T-cell (primary cell): Measurements from ENCODE around the gene KIF17. TPM values are rescaled to one million over a fixed set of nuclear protein-coding genes. Genes with fewer than 3 reads are reported as not detected.
"Not testable (repeated sequence)": the region's sequence is repeated elsewhere in the genome, so short reads cannot be mapped to it uniquely, and the experiment has no call there.

Experiments
- ATAC-seq, 4 experiments: fragments of 200-7000 bp in 3 of 4; fragments of 150-1000 bp in 1 of 4; cut with Tn5 transposase; replicated peaks in 1 of 4; 1 replicate in 3 of 4; 2 replicates in 1 of 4; pipeline ENCODE4 v1.10.0; 2021; ENCODE audit warnings: moderate library complexity in 3 of 4, mild to moderate bottlenecking in 2 of 4, moderate number of reproducible peaks in 1 of 4
- CTCF ChIA-PET, 2 donors: fragments of 300-600 bp; sonication (Branson Sonifier 250); formaldehyde crosslinking; loops; one replicate each; lab custom pipeline; 2022; ENCODE audit warnings: antibody characterized with exemption in 2 of 2; lab: Charles Lee
- POLR2A ChIA-PET, 2 donors: fragments of 300-600 bp; sonication (Branson Sonifier 250); formaldehyde crosslinking; loops; one replicate each; lab custom pipeline; 2022; ENCODE audit warnings: antibody characterized with exemption in 2 of 2; lab: Charles Lee
- DNase-seq, 35 experiments: peaks; one replicate each; pipeline versions ENCODE4 v3.0.0 to v3.0.0-alpha.2; 2013 to 2023
- H3K27ac ChIP-seq: one replicate; pipeline ENCODE4 v1.5.1; 2013; ENCODE audit warnings: low read length
- H3K27me3 ChIP-seq, 2 experiments: replicated peaks in 1 of 2; 1 replicate in 1 of 2; 2 replicates in 1 of 2; pipeline versions ENCODE4 v1.6.1 to v1.7.0; 2013; ENCODE audit warnings: low read length in 1 of 2, mixed read lengths in 1 of 2; ENCODE audit not compliant: control insufficient read depth in 2 of 2, insufficient read depth in 2 of 2; ENCODE audit errors: extremely low read depth in 1 of 2
- H3K36me3 ChIP-seq, 2 donors: 1 replicate in 1 of 2; 2 replicates in 1 of 2; pipeline versions ENCODE4 v1.6.1 to v1.7.0; 2013; ENCODE audit warnings: low read length in 1 of 2; ENCODE audit not compliant: control insufficient read depth in 2 of 2, insufficient read depth in 1 of 2; ENCODE audit errors: extremely low read depth in 1 of 2
- H3K4me1 ChIP-seq, 2 experiments: 1 replicate in 1 of 2; 2 replicates in 1 of 2; pipeline versions ENCODE4 v1.6.1 to v1.7.0; 2013; ENCODE audit warnings: low read length in 2 of 2, mixed read lengths in 1 of 2; ENCODE audit not compliant: insufficient read depth in 2 of 2, control insufficient read depth in 1 of 2; ENCODE audit errors: extremely low read depth in 1 of 2
- H3K4me3 ChIP-seq, 2 donors: 1 replicate in 1 of 2; 2 replicates in 1 of 2; pipeline versions ENCODE4 v1.5.1 to v1.7.0; 2013; ENCODE audit warnings: mild to moderate bottlenecking in 2 of 2, low read length in 1 of 2, moderate library complexity in 1 of 2; ENCODE audit not compliant: control insufficient read depth in 1 of 2; ENCODE audit errors: extremely low read depth in 1 of 2
- H3K9me3 ChIP-seq: 2 replicates; pipeline ENCODE4 v1.7.0; 2013
- H3K27ac Mint-ChIP-seq, 2 donors: one replicate each; pipeline ENCODE4 v1.8.0; 2020 to 2021; ENCODE audit warnings: mild to moderate bottlenecking in 2 of 2, mixed read lengths in 2 of 2
- H3K27me3 Mint-ChIP-seq, 2 donors: one replicate each; pipeline ENCODE4 v1.8.0; 2021 to 2022; ENCODE audit warnings: mixed read lengths in 2 of 2
- H3K36me3 Mint-ChIP-seq: one replicate; pipeline ENCODE4 v1.8.0; 2021; ENCODE audit warnings: mixed read lengths
- H3K4me1 Mint-ChIP-seq, 3 donors: one replicate each; pipeline ENCODE4 v1.8.0; 2020 to 2022; ENCODE audit warnings: mixed read lengths in 3 of 3, mild to moderate bottlenecking in 1 of 3
- H3K4me3 Mint-ChIP-seq, 3 donors: one replicate each; pipeline ENCODE4 v1.8.0; 2020 to 2022; ENCODE audit warnings: mild to moderate bottlenecking in 3 of 3, mixed read lengths in 3 of 3, moderate library complexity in 3 of 3
- H3K9me3 Mint-ChIP-seq, 3 donors: one replicate each; pipeline ENCODE4 v1.8.0; 2020 to 2022; ENCODE audit warnings: mixed read lengths in 3 of 3
- WGBS: methylation state at CpG from one replicate; pipeline ENCODE4 v1.1.5; 2013; ENCODE audit warnings: missing lambda C conversion rate; ENCODE audit not compliant: insufficient coverage; 5-methylcytosine and 5-hydroxymethylcytosine counted together
- total RNA-seq, 35 experiments: library from RNA in 6 of 35; stranded (reverse) in 6 of 35; fragments of 120-200 nt in 1 of 35; gene quantifications; one replicate each; pipeline versions ENCODE4 v1.2.1 to v1.2.4 and lab custom pipeline; 2013 to 2026

Gene KIF17
- total RNA-seq, 5 donors from 2014 or later (not counting 1 experiment from before 2014, with no cell fraction given): not detected

DNA sequence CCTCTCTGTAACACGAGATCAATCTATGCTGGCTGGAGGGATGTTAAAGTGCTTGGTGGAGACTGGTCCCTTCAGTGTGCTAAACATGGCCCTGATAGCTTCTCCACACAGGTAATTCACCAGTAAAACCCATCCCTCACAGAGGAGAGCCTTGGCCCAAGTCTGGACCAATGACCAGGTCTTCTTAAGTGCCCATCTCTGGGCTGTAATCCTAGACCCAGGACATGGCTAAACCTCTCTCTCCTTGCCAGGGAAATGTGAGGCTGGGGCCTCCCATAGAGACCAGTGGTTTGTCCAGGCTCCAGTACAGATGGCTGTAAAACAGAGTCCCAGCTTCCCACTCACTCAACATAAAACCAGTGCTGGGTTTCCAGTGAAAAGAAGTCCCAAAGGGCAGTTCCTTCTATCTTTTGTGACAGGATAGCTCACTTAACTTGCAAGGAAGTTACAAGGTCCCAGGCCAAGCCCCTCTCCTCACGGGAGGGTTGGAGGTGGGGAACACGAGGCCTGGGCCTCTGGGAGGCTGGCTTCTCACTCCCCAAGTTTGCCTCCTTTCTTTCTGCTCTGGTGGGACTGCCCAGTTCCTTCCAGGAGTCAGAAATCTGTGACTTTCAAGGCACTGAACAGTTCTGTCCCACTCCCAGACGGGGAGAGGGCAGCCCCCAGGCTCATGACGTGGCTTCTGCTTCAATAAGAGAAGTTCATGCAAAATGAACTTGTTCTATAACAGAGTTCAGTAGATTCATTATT, 2.2 kb upstream of the KIF17 start:
- Mint-ChIP-seq H3K27me3 (peaks cover 20% of the 10 kb centered on the region in 2 donors), H3K27ac (peak overlapping the region in 1 of 2 donors; percentile 22), H3K36me3 (no peaks in the 10 kb centered on the region), H3K4me3 (no peak overlapping the region), H3K9me3 (no peaks in the 10 kb centered on the region), H3K4me1 (peaks cover 5 to 16% (median 12%) of the 10 kb centered on the region in 3 donors)
- no peak for ATAC-seq
- Histone ChIP-seq H3K36me3 (no peaks in the 10 kb centered on the region), H3K4me1 (peaks cover 0 to 11% of the 10 kb centered on the region in 2 experiments), H3K4me3 (no peak overlapping the region), H3K9me3 (no peaks in the 10 kb centered on the region), H3K27me3 (peaks cover 0 to 34% of the 10 kb centered on the region in 2 experiments), H3K27ac (no peak overlapping the region)
- 88% methylated on average over 1 of the region's 5 CpGs for WGBS
- DNase-seq: no peak
- POLR2A ChIA-PET: interaction anchor here in 1 of 2 donors (0.6 kb wide), 1 partner anchor 76 kb away, joined by 8 read pairs; no protein-coding TSS in a partner anchor
- CTCF ChIA-PET: interaction anchor here (0.5 to 0.6 kb wide), 2 partner anchors 24 to 494 kb away, joined by 3 read pairs; no protein-coding TSS in a partner anchor

DNA sequence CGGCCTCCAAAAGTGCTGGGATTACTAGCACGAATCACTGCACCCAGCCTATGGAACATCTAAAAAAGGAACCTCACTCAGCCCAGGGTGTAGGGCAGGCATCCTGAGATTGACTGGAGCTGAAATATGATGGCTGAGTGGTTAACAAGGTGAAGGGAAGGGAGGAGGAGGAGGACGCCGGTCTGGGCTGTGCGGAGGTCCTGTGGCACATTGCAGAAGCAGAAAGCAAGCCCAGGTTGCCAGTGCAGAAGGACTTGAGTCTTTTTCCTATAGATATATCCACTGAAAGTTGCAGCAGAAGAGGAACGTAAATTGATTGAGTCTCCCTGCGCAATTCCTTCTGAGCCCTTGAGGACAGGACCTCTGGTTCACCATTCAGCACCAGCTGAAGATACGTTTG, 1.5 kb upstream of the KIF17 start:
- Mint-ChIP-seq H3K27me3 (peaks cover 20% of the 10 kb centered on the region in 2 donors), H3K4me3 (peak overlapping the region in 1 of 3 donors; percentile 74), H3K9me3 (no peaks in the 10 kb centered on the region), H3K36me3 (no peaks in the 10 kb centered on the region), H3K4me1 (peaks cover 5 to 16% (median 12%) of the 10 kb centered on the region in 3 donors), H3K27ac (no peak overlapping the region)
- Histone ChIP-seq H3K27me3 (peaks cover 0 to 40% of the 10 kb centered on the region in 2 experiments), H3K27ac (no peak overlapping the region), H3K9me3 (no peaks in the 10 kb centered on the region), H3K4me3 (no peak overlapping the region), H3K36me3 (no peaks in the 10 kb centered on the region), H3K4me1 (peaks cover 0 to 11% of the 10 kb centered on the region in 2 experiments)
- ChIA-PET POLR2A (no interaction called here), CTCF (interaction anchor here in 1 of 2 donors (1.5 kb wide), 1 partner anchor 58 kb away, joined by 3 read pairs; the partner anchor contains the start of gene DDOST)
- no peak for ATAC-seq
- 97% methylated on average over 3 of the region's 8 CpGs for WGBS
- DNase-seq: no peak

DNA sequence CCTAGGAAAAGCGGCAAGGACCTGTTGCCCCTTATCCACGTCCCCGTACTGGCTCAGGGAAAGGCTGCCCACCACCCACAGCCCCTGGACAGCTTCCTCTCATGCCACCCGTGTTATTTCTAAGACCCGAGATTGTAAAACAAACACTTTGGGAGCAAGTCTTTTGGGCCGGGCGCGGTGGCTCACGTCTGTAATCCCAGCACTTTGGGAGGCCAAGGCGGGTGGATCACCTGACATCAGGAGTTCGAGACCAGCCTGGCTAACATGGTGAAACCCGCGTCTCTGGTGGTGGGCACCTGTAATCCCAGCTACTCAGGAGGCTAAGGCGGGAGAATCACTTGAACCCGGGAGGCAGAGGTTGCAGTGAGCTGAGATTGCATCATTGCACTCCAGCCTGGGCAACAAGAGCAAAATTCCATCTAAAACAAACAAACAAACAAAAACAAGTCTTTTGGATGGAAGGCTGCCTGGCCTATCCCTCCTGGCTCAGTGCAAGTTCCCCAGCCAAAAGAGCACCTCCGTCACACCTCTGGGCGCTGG, 606 bp upstream of the KIF17 start:
- H3K36me3 ChIP-seq, ATAC-seq, H3K9me3 Mint-ChIP-seq, DNase-seq, H3K36me3 Mint-ChIP-seq, H3K27ac Mint-ChIP-seq, H3K27ac ChIP-seq, H3K9me3 ChIP-seq, POLR2A ChIA-PET: not testable (repeated sequence)
- H3K4me3 Mint-ChIP-seq: peak overlapping the region; percentile 54 to 74 (median 61)
- CTCF ChIA-PET: interaction anchor here in 1 of 2 donors (1.5 to 1.6 kb wide), 2 partner anchors 22 to 57 kb away, joined by 3 read pairs; partner anchors contain the start of gene DDOST
- peaks cover 5 to 16% (median 12%) of the 10 kb centered on the region in 3 donors for H3K4me1 Mint-ChIP-seq
- H3K27me3 ChIP-seq: peaks cover 0 to 43% of the 10 kb centered on the region in 2 experiments
- WGBS: 76% methylated on average over 15 of the region's 17 CpGs
- peak overlapping the region; percentile 16 to 39 for H3K4me3 ChIP-seq
- H3K4me1 ChIP-seq: peaks cover 0 to 11% of the 10 kb centered on the region in 2 experiments
- H3K27me3 Mint-ChIP-seq: peaks cover 20% of the 10 kb centered on the region in 2 donors

DNA sequence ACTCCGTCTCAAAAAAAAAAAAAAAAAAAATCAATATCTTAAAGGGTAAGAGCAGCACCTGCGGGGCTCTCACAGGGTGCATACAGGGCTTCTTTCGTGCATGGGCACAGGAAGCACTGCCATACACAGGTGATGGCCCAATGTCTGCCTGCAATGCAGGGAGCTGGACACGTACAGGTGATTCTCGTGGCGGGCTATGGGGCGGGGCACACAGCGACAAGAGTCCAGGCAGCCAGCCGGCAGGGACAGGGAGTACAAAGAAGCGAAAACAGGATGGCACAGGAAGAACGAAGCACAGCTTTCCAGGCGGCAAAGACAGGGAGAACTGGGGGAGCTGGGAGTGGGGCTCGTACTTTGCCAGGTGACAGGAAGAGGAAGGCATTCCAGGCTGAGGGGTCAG, 1.6 kb downstream of the KIF17 start:
- 88% methylated on average over 12 of the region's 13 CpGs for WGBS
- Histone ChIP-seq H3K9me3 (no peaks in the 10 kb centered on the region), H3K36me3 (no peaks in the 10 kb centered on the region), H3K4me3 (no peak overlapping the region), H3K4me1 (peaks cover 0 to 11% of the 10 kb centered on the region in 2 experiments), H3K27ac (no peak overlapping the region), H3K27me3 (peaks cover 0 to 51% of the 10 kb centered on the region in 2 experiments)
- peak overlapping the region; percentile 64 to 74 (median 66) for H3K4me3 Mint-ChIP-seq
- H3K9me3 Mint-ChIP-seq: no peaks in the 10 kb centered on the region
- no peak for DNase-seq
- no peaks in the 10 kb centered on the region for H3K36me3 Mint-ChIP-seq
- H3K4me1 Mint-ChIP-seq: peaks cover 5 to 16% (median 12%) of the 10 kb centered on the region in 3 donors
- H3K27ac Mint-ChIP-seq: no peak overlapping the region
- ATAC-seq: no peak
- CTCF ChIA-PET: no interaction called here
- POLR2A ChIA-PET: interaction anchor here in 1 of 2 donors (0.6 kb wide), 1 partner anchor 1578 kb away, joined by 6 read pairs; no protein-coding TSS in a partner anchor
- peaks cover 20% of the 10 kb centered on the region in 2 donors for H3K27me3 Mint-ChIP-seq

DNA sequence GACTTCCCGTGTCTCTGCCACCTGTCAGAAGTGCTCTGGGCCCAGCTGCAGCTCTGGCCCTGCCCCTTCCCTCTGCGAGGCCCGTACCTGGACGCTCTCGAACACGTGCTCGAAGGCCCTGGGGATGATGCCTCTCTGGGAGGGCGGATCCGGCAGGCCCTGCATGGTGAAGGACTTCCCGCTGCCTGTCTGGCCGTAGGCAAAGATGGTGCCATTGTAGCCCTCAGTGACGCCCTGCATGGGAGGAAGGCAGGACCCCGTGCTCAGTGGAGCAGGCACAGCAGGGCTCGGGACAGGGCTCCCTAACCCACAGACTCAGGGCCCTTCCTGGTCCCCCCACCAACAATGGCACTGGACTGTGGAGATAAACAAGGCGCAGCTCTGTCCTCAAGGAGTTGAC, 2.4 kb downstream of the KIF17 start:
- no peak overlapping the region for H3K4me3 ChIP-seq
- no peaks in the 10 kb centered on the region for H3K9me3 Mint-ChIP-seq
- H3K27me3 Mint-ChIP-seq: peaks cover 20 to 22% of the 10 kb centered on the region in 2 donors
- peaks cover 0 to 11% of the 10 kb centered on the region in 2 experiments for H3K4me1 ChIP-seq
- H3K4me1 Mint-ChIP-seq: peaks cover 5 to 16% (median 12%) of the 10 kb centered on the region in 3 donors
- peak overlapping the region in 1 of 3 donors; percentile 64 for H3K4me3 Mint-ChIP-seq
- no peaks in the 10 kb centered on the region for H3K36me3 Mint-ChIP-seq
- H3K9me3 ChIP-seq: no peaks in the 10 kb centered on the region
- H3K36me3 ChIP-seq: no peaks in the 10 kb centered on the region
- H3K27ac ChIP-seq: no peak overlapping the region
- CTCF ChIA-PET: no interaction called here
- ATAC-seq (no peak), DNase-seq (no peak)
- POLR2A ChIA-PET: interaction anchor here in 1 of 2 donors (0.6 kb wide), 1 partner anchor 1578 kb away, joined by 6 read pairs; no protein-coding TSS in a partner anchor
- 90% methylated on average over 13 of the region's 15 CpGs for WGBS
- H3K27me3 ChIP-seq: peaks cover 0 to 58% of the 10 kb centered on the region in 2 experiments
- H3K27ac Mint-ChIP-seq: no peak overlapping the region

DNA sequence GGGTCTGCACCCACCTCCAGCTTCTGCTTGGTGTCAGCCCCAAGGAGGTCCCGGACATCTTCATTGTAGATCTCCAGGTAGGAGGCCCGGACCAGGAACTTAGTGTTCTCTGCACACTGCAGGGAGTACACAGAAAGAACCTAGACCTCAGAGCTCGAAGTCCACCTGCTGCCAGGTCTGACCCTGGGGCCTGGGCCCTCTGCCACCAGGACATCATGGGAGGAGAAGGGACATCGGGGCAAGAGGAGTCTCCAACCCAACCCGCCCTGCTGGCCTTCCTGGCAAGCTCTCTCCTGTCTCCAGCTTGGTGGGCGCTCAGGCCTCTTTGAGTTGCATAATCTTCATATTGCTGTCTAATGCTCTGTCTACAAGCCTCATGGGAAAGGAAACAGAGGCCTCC, 4.4 kb downstream of the KIF17 start:
- POLR2A ChIA-PET: no interaction called here
- CTCF ChIA-PET: no interaction called here
- H3K4me3 ChIP-seq: no peak overlapping the region
- no peak overlapping the region for H3K27ac ChIP-seq
- H3K9me3 ChIP-seq: no peaks in the 10 kb centered on the region
- Mint-ChIP-seq H3K27me3 (peaks cover 16 to 23% of the 10 kb centered on the region in 2 donors), H3K36me3 (no peaks in the 10 kb centered on the region), H3K4me1 (peaks cover 0 to 14% (median 9%) of the 10 kb centered on the region in 3 donors), H3K4me3 (no peak overlapping the region), H3K9me3 (no peaks in the 10 kb centered on the region), H3K27ac (no peak overlapping the region)
- 73% methylated on average over 3 of the region's 6 CpGs for WGBS
- DNase-seq: no peak
- no peaks in the 10 kb centered on the region for H3K36me3 ChIP-seq
- peaks cover 0 to 11% of the 10 kb centered on the region in 2 experiments for H3K4me1 ChIP-seq
- H3K27me3 ChIP-seq: peaks cover 0 to 65% of the 10 kb centered on the region in 2 experiments
- no peak for ATAC-seq
